Subcutaneous adipose tissue (tissue), 4 donors: ENCODE results near the gene ECI2. TPM values are rescaled to one million over a fixed set of nuclear protein-coding genes. Genes with fewer than 3 reads are reported as not detected.

ENCODE experiments used
- CTCF ChIP-seq: fragments of 450-650 bp; IDR thresholded peaks from one replicate; pipeline ENCODE4 v1.5.1; 2016; ENCODE audit warnings: low read depth, mild to moderate bottlenecking, control low read depth, antibody characterized with exemption, moderate library complexity
- total RNA-seq, 4 donors: library from RNA; depleted of rRNA; stranded (reverse); fragments of >200 nt; gene quantifications; one replicate each; pipeline ENCODE4 v1.1.0, GENCODE V29; 2016

Gene ECI2, protein sequence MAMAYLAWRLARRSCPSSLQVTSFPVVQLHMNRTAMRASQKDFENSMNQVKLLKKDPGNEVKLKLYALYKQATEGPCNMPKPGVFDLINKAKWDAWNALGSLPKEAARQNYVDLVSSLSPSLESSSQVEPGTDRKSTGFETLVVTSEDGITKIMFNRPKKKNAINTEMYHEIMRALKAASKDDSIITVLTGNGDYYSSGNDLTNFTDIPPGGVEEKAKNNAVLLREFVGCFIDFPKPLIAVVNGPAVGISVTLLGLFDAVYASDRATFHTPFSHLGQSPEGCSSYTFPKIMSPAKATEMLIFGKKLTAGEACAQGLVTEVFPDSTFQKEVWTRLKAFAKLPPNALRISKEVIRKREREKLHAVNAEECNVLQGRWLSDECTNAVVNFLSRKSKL
- total RNA-seq: 100 to 1,000 TPM in 1 of 4 donors, 10 to 100 TPM in 3; 57.3 to 102 (median 75.8) TPM

- no peak for TF ChIP-seq CTCF
Measured at GRCh38 chr6:4134841-4135664, at the start of gene ECI2. Gene ECI2 (minus strand): TSS chr6:4135575. CDS start chr6:4135560, 15 bp downstream.

DNA sequence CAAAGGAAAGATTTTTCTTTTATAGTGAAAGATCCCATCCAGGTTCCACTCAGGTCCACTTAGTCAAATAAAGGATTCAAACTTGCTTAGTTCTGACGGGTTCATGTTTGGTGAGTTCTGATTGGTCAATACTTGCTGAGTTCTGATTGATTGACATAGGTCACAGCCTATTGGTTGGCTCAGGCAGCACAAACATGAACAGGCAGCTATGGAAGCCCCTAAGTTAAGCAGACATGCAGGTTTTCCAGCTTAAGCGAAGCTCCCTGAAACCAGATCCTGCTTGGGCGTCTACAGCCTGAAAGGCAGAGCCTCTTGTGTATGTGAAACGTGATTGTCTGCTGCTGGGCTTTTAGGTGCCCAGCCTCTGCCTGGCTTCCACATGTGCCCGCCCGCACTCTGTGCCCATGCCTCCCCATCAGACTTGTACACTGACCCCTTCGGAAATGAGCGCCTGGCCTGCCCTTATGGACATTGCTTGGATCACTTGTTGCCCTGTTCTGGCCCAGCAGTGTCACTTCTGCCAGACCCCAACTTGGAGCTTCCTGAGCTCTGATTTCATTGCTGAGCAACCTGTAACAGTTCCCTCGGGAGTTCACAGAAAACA lies 45.4 kb upstream of the ECI2 start:
- TF ChIP-seq CTCF: no peak

DNA sequence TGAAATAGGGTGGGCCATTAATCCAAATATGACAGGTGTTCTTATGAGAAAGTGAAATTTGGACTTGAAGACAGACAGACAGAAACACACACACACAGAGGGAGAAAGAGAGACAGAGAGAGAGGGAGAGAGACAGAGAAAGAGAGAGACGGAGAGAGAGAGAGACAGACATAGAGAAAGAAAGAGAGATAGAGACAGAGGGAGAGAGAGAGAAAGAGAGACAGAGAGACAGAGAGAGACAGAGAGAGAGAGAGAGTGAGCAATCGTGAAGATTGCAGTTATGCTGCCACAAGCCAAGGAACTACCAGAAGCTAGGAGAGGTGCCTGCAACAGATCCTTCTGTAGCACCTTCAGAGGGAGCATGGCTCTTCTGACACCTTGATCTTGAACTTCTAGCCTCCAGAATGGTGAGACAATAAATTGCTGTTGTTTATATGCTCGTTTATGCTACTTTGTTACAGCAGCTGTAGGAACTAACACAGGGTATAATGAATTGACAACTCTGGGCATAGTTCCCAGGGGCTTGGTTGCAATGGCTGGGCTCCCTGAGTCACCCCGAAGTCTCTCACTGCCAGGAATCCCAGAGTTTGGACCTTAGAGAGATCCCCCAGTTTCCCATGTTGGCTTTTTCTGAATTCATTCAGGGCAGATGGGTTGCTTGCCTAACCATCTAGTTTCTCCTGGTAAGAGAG lies 44.7 kb upstream of the ECI2 start:
- no peak for TF ChIP-seq CTCF

GRCh38 chr6:4178737-4179333 lies 43.5 kb upstream of the ECI2 start:
- TF ChIP-seq CTCF: no peak

DNA sequence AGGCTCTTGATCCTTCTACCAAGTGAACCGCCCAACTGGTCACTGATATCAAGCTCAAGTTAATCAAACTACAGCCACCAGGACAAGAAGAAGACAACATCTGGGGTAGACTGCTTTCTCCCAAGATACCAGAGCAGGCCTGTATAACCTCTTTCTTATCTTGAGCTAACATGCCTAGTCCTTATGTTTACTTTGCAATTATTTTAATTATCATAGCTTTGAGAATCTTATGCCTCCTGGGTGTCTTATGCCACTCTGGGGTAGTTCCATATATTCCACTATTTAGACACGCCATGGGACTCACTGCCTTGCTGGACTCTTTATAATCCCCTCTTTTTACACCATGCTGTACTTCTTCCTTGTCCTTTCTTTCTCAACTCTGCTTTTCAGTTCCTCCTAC lies 41.5 kb upstream of the ECI2 start:
- no peak for TF ChIP-seq CTCF

DNA sequence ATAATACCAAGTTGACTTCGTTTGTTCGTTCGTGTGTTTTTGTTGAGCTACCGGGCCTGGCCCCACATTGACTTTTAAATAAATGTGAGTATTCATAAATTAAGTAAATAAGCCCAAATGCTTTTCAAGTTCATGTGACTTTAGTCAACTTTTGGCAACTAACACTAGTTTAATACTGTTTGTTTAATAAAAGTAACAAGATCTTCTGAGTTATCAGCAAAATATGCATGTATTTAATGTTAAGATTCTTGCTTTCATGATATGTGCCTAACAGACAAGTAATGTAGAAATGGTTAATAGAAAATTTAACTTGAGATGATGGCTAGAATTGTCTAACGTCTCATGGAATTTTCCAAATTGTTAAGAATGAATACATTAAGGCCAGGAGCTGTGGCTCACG lies 38.7 kb upstream of the ECI2 start:
- TF ChIP-seq CTCF: no peak
